GM12891 (cell line): Measurements from ENCODE around the gene LRRC1.

Experiments used
- PAX5 ChIP-seq: IDR thresholded peaks from 2 replicates; pipeline ENCODE4 v1.6.1; 2011; ENCODE audit warnings: low read length, moderate library complexity, mild to moderate bottlenecking; ENCODE audit not compliant: insufficient read depth, severe bottlenecking
- POLR2A ChIP-seq: IDR thresholded peaks from 2 replicates; pipeline ENCODE4 v1.6.1; 2011; ENCODE audit warnings: low read depth, low read length, control low read depth
- POLR2AphosphoS5 ChIP-seq: IDR thresholded peaks from 2 replicates; pipeline ENCODE4 v1.6.1; 2011; ENCODE audit warnings: low read depth, low read length, control low read depth
- SPI1 ChIP-seq: IDR thresholded peaks from 2 replicates; pipeline ENCODE4 v1.6.1; 2011; ENCODE audit warnings: low read depth, low read length, control low read depth
- TAF1 ChIP-seq: IDR thresholded peaks from 2 replicates; pipeline ENCODE4 v1.6.1; 2011; ENCODE audit warnings: low read depth, low read length, control low read depth

GRCh38 chr6:53834132-53834531 is 39.3 kb downstream of the LRRC1 start:
- TF ChIP-seq POLR2A, result no peak
- TF ChIP-seq POLR2AphosphoS5, result no peak
- TF ChIP-seq SPI1, result no peak
- no peak for TF ChIP-seq TAF1
- no peak for TF ChIP-seq PAX5
